RWPE2 (cell line): ENCODE data around the gene GFY.

Experiments
- ATAC-seq: fragments of 200-7000 bp; cut with Tn5 transposase; 3 replicates; pipeline ENCODE4 v1.9.1; 2021; ENCODE audit warnings: low read depth
- DNase-seq: peaks from one replicate; pipeline ENCODE4 v3.0.0-alpha.2; 2020; ENCODE audit warnings: low spot score
- H3K27ac ChIP-seq: fragments of 450-650 bp; 2 replicates; pipeline ENCODE4 v1.5.1; 2017; ENCODE audit warnings: mild to moderate bottlenecking; ENCODE audit not compliant: poor library complexity, severe bottlenecking
- H3K27me3 ChIP-seq: fragments of 250-450 bp; sonication (Bioruptor Pico); 2 replicates; pipeline ENCODE4 v1.5.1; 2021; ENCODE audit warnings: mild to moderate bottlenecking, moderate library complexity; ENCODE audit not compliant: insufficient read depth, poor library complexity, severe bottlenecking
- H3K36me3 ChIP-seq: fragments of 250-450 bp; sonication (Bioruptor Pico); 2 replicates; pipeline ENCODE4 v1.5.1; 2020; ENCODE audit warnings: low read depth, mild to moderate bottlenecking, moderate library complexity
- H3K4me1 ChIP-seq: fragments of 250-450 bp; sonication (Bioruptor Pico); 2 replicates; pipeline ENCODE4 v1.5.1; 2021; ENCODE audit warnings: mild to moderate bottlenecking, moderate library complexity; ENCODE audit not compliant: insufficient read depth, poor library complexity, severe bottlenecking
- H3K4me3 ChIP-seq: fragments of 250-450 bp; sonication (Bioruptor Pico); 2 replicates; pipeline ENCODE4 v1.5.1; 2021; ENCODE audit warnings: mild to moderate bottlenecking, moderate library complexity; ENCODE audit not compliant: severe bottlenecking
- H3K9me3 ChIP-seq: fragments of 250-450 bp; sonication (Bioruptor Pico); 2 replicates; pipeline ENCODE4 v1.5.1; 2021; ENCODE audit warnings: mild to moderate bottlenecking, moderate library complexity; ENCODE audit not compliant: severe bottlenecking
- TF ChIP-seq, protein P1 (sequence below): fragments of 450-650 bp; IDR thresholded peaks from one replicate; pipeline ENCODE4 v1.5.1; 2017; ENCODE audit warnings: mild to moderate bottlenecking, moderate library complexity; ENCODE audit not compliant: poor library complexity, severe bottlenecking

Gene GFY

GRCh38 chr19:49391581-49392399, 33.4 kb upstream of the GFY start:
- no peak overlapping the region for H3K4me3 ChIP-seq
- DNase-seq (no peak), ATAC-seq (peak; percentile 93)
- no peaks in the 10 kb centered on the region for H3K4me1 ChIP-seq
- no peaks in the 10 kb centered on the region for H3K27me3 ChIP-seq
- no peaks in the 10 kb centered on the region for H3K36me3 ChIP-seq
- no peaks in the 10 kb centered on the region for H3K9me3 ChIP-seq
- no peak overlapping the region for H3K27ac ChIP-seq
- TF ChIP-seq, protein P1, sequence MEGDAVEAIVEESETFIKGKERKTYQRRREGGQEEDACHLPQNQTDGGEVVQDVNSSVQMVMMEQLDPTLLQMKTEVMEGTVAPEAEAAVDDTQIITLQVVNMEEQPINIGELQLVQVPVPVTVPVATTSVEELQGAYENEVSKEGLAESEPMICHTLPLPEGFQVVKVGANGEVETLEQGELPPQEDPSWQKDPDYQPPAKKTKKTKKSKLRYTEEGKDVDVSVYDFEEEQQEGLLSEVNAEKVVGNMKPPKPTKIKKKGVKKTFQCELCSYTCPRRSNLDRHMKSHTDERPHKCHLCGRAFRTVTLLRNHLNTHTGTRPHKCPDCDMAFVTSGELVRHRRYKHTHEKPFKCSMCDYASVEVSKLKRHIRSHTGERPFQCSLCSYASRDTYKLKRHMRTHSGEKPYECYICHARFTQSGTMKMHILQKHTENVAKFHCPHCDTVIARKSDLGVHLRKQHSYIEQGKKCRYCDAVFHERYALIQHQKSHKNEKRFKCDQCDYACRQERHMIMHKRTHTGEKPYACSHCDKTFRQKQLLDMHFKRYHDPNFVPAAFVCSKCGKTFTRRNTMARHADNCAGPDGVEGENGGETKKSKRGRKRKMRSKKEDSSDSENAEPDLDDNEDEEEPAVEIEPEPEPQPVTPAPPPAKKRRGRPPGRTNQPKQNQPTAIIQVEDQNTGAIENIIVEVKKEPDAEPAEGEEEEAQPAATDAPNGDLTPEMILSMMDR, result peak; percentile 96

GRCh38 chr19:49393881-49394280, 31.3 kb upstream of the GFY start:
- Histone ChIP-seq H3K27ac (no peak overlapping the region), H3K9me3 (no peaks in the 10 kb centered on the region)

DNA sequence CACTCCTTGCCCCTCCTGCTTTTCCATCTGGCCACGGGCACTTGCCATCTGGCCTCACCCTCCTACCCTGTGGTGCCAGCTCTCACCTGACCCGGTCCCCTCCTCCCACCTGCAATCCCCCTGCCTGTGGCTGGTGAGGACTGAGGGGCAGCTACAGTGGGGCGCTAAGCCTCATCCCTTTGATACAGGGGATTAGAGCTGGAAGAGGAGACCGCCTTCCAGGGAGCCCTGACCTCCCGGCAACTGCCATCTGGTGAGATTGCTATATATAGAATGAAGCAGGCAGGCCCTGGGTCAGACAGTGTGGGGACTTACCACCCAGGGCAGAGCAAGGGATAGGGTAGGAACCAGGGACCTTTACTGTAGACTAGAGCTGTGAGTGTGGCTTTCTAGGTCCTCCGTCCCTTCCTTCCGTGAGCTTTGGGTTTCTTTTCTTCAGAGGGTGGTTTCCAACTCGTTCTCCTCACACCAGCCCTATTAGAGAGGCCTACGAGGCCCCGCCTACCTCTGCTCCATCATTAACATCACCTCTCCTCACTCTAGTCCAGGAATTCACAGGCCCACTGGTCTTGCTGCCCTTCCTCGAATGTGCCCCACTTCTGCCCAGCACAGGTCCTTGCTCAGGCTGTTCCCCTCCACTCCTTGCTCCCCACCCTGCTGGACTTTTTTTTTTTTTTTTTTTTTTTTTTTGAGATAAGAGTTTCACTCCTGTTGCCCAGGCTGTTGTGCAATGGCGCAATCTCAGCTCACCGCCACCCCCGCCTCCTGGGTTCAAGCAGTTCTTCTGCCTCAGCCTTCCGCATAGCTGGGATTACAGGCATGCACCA, 29.4 kb upstream of the GFY start:
- no peak for ATAC-seq
- Histone ChIP-seq H3K27me3 (no peaks in the 10 kb centered on the region), H3K27ac (no peak overlapping the region), H3K4me1 (no peaks in the 10 kb centered on the region), H3K36me3 (no peaks in the 10 kb centered on the region), H3K9me3 (no peaks in the 10 kb centered on the region), H3K4me3 (no peak overlapping the region)
- TF ChIP-seq, protein P1, result no peak
- no peak for DNase-seq

More at GRCh38 chr19:49393881-49394280, 31.3 kb upstream of the GFY start:
- H3K27me3 ChIP-seq, result no peaks in the 10 kb centered on the region
- DNase-seq, result no peak
- H3K4me1 ChIP-seq, result no peaks in the 10 kb centered on the region
- no peak overlapping the region for H3K4me3 ChIP-seq
- H3K36me3 ChIP-seq, result no peaks in the 10 kb centered on the region
- TF ChIP-seq, protein P1, result no peak
- ATAC-seq, result no peak

DNA sequence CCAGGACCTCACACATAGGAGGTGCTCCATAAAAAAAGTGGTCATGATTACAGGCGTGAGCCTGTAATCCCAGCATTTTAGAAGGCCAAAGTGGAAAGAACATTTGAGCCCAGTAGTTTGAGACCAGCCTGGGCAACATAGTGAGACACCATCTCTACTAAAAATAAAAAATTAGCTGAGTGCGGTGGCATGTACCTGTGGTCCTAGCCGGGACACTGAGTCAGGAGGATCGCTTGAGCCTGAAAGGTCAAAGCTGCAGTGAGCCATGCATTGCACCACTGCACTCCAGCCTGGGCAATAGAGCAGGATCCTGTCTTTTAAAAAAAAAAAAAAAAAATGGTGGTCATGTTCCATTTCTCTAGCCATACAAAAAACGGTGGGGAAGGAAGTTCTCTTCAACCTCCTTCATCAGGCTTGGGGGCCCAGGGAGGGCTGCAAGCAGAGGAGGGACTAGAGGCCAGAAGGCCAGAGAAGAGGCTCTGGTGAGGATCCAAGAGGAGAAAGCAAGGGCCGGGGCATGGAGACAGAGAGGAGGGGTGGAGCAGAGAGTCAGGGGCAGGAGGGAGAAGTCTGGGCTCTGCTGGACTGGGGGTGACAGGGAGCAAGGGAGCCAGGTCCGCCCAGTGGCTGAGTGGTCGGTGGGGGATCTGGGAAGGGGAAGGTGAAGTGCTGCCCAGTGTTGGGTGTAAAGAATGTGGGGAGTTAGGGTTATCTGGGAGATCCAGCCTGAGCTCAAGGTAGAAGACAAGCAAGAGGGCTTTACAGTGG, 28.3 kb upstream of the GFY start:
- TF ChIP-seq, protein P1, result no peak
- no peak overlapping the region for H3K4me3 ChIP-seq
- ATAC-seq, result no peak
- no peak overlapping the region for H3K27ac ChIP-seq
- H3K4me1 ChIP-seq, result no peaks in the 10 kb centered on the region
- no peak for DNase-seq
- no peaks in the 10 kb centered on the region for H3K36me3 ChIP-seq
- no peaks in the 10 kb centered on the region for H3K9me3 ChIP-seq
- no peaks in the 10 kb centered on the region for H3K27me3 ChIP-seq
